ENCODE data around the gene GAS7. TPM values are rescaled to one million over a fixed set of nuclear protein-coding genes. Genes with fewer than 3 reads are reported as not detected.

Gene GAS7
- total RNA-seq, 1 donor from 2014 or later, result 2.0 TPM

DNA sequence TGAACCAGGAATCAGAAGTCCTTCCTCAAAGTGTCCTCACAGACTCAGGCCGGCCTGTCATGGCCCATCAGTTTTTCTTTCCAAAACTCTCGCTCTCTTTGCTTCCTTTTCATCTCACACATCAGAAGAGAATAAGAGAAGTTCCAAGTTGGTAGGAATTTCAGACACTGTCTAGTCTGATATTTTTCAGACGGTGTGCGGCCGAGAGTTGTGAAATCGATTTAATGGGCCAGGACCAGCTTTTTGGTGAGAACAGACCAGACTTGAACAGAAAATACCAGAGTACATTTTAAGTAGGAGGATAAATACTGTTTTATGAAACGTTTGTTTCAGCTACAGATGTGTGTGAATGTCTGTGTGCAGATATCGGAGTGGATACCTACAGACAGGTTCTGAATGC is 268.5 kb downstream of the GAS7 start:
- Mint-ChIP-seq H3K4me1 (ENCODE audit: low read depth, unreplicated experiment) (peaks cover 1% of the 10 kb centered on the region), H3K36me3 (ENCODE audit: unreplicated experiment) (no peaks in the 10 kb centered on the region), H3K4me3 (ENCODE audit: unreplicated experiment) (no peak overlapping the region), H3K9me3 (ENCODE audit: unreplicated experiment) (no peaks in the 10 kb centered on the region), H3K27me3 (ENCODE audit: unreplicated experiment) (peaks cover 7% of the 10 kb centered on the region), H3K27ac (ENCODE audit: unreplicated experiment) (no peak overlapping the region)
- TF ChIP-seq, protein P1, sequence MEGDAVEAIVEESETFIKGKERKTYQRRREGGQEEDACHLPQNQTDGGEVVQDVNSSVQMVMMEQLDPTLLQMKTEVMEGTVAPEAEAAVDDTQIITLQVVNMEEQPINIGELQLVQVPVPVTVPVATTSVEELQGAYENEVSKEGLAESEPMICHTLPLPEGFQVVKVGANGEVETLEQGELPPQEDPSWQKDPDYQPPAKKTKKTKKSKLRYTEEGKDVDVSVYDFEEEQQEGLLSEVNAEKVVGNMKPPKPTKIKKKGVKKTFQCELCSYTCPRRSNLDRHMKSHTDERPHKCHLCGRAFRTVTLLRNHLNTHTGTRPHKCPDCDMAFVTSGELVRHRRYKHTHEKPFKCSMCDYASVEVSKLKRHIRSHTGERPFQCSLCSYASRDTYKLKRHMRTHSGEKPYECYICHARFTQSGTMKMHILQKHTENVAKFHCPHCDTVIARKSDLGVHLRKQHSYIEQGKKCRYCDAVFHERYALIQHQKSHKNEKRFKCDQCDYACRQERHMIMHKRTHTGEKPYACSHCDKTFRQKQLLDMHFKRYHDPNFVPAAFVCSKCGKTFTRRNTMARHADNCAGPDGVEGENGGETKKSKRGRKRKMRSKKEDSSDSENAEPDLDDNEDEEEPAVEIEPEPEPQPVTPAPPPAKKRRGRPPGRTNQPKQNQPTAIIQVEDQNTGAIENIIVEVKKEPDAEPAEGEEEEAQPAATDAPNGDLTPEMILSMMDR (IDR thresholded peaks at IDR 0.05; ENCODE audit: partially characterized antibody, unreplicated experiment), result no peak
- no peak for DNase-seq

DNA sequence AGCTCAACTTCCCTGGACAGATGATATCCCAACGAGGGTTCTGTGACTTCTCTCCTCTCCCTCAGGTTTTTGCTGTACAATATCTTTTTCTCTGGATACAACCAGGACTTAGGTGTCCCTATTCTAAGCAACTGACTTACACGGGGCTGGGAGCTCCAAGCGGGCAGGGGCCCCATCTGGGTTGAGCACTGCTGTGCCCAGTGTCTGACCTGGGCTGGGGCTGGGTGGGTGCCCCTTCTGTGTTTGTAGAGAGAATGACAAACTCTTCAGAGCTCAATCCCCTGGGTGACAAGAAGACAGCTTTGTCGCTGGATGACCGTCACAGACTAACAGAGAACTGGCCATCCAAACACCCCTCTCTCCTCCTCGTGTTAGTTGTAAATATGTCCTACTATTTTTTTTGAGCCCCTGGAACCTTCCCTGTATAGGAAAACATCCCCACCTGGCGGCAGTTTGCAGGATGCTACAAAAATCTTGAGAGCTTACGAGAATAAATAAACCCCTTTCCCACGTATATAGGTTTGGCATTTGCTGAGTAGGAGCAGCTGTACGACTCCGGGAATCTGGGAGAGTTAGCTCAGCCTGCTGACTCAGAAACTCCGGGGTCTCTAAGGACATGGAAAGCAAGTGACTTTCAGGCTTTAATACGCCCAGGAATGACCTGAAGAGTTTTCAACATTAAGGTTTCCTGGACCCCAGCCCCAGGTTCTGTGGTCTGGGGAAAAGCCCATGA is 269.6 kb downstream of the GAS7 start:
- TF ChIP-seq, protein P1 (IDR thresholded peaks at IDR 0.05; ENCODE audit: partially characterized antibody, unreplicated experiment), result peak; percentile 56
- Mint-ChIP-seq H3K27ac (ENCODE audit: unreplicated experiment) (no peak overlapping the region), H3K9me3 (ENCODE audit: unreplicated experiment) (no peaks in the 10 kb centered on the region), H3K27me3 (ENCODE audit: unreplicated experiment) (peaks cover 8% of the 10 kb centered on the region), H3K4me1 (ENCODE audit: low read depth, unreplicated experiment) (peaks cover 1% of the 10 kb centered on the region), H3K36me3 (ENCODE audit: unreplicated experiment) (no peaks in the 10 kb centered on the region), H3K4me3 (ENCODE audit: unreplicated experiment) (no peak overlapping the region)
- peak; percentile 57 for DNase-seq

- TF ChIP-seq, protein P1 (IDR thresholded peaks at IDR 0.05; ENCODE audit: partially characterized antibody, unreplicated experiment), result no peak
- H3K36me3 Mint-ChIP-seq (ENCODE audit: unreplicated experiment), result no peaks in the 10 kb centered on the region
- no peak for DNase-seq
- peaks cover 2% of the 10 kb centered on the region for H3K9me3 Mint-ChIP-seq (ENCODE audit: unreplicated experiment)
- H3K27me3 Mint-ChIP-seq (ENCODE audit: unreplicated experiment), result peaks cover 7% of the 10 kb centered on the region
- no peak overlapping the region for H3K27ac Mint-ChIP-seq (ENCODE audit: unreplicated experiment)
- peaks cover 1% of the 10 kb centered on the region for H3K4me1 Mint-ChIP-seq (ENCODE audit: low read depth, unreplicated experiment)
- H3K4me3 Mint-ChIP-seq (ENCODE audit: unreplicated experiment), result no peak overlapping the region
Measured at GRCh38 chr17:9926150-9926804, 272.1 kb downstream of the GAS7 start.

- Mint-ChIP-seq H3K4me3 (ENCODE audit: unreplicated experiment) (no peak overlapping the region), H3K27ac (ENCODE audit: unreplicated experiment) (no peak overlapping the region), H3K9me3 (ENCODE audit: unreplicated experiment) (peaks cover 2% of the 10 kb centered on the region), H3K36me3 (ENCODE audit: unreplicated experiment) (no peaks in the 10 kb centered on the region), H3K4me1 (ENCODE audit: low read depth, unreplicated experiment) (peaks cover 1% of the 10 kb centered on the region), H3K27me3 (ENCODE audit: unreplicated experiment) (peaks cover 7% of the 10 kb centered on the region)
- TF ChIP-seq, protein P1 (IDR thresholded peaks at IDR 0.05; ENCODE audit: partially characterized antibody, unreplicated experiment), result no peak
- DNase-seq, result no peak
Measured at GRCh38 chr17:9925457-9925856, 272.9 kb downstream of the GAS7 start.

- H3K4me3 Mint-ChIP-seq (ENCODE audit: unreplicated experiment), result no peak overlapping the region
- TF ChIP-seq, protein P1 (IDR thresholded peaks at IDR 0.05; ENCODE audit: partially characterized antibody, unreplicated experiment), result peak; percentile 97
Measured at GRCh38 chr17:9924735-9925191, 273.6 kb downstream of the GAS7 start.

More at GRCh38 chr17:9924735-9925191, 273.6 kb downstream of the GAS7 start:
- DNase-seq, result no peak
- Mint-ChIP-seq H3K27me3 (ENCODE audit: unreplicated experiment) (peaks cover 5% of the 10 kb centered on the region), H3K36me3 (ENCODE audit: unreplicated experiment) (no peaks in the 10 kb centered on the region), H3K9me3 (ENCODE audit: unreplicated experiment) (peaks cover 2% of the 10 kb centered on the region), H3K4me1 (ENCODE audit: low read depth, unreplicated experiment) (peaks cover 1% of the 10 kb centered on the region), H3K27ac (ENCODE audit: unreplicated experiment) (no peak overlapping the region)

All from glutamatergic neuron (in vitro differentiated cells).